ENCODE results near the gene PSMD9.
A peak's percentile ranks its signal among the peaks of the same experiment; 100 is the strongest.
"Not testable (repeated sequence)": the region's sequence is repeated elsewhere in the genome, so short reads cannot be mapped to it uniquely, and the experiment has no call there.

Gene PSMD9

GRCh38 chr12:121888478-121889273, at the start of gene PSMD9:
Gene PSMD9 (plus strand): TSS chr12:121888790. CDS start chr12:121888857, 67 bp downstream.
- peak; percentile 94 for DNase-seq

- DNase-seq, result peak; percentile 95 to 99
These were observed 49.2 kb upstream of the PSMD9 start for GRCh38 chr12:121839106-121839992.

GRCh38 chr12:121839993-121840761, 48.4 kb upstream of the PSMD9 start:
- no peak for DNase-seq

- no peak for DNase-seq
These were observed 45.2 kb upstream of the PSMD9 start for GRCh38 chr12:121843236-121843982.

GRCh38 chr12:121845701-121846100, 42.9 kb upstream of the PSMD9 start:
- DNase-seq, result peak in 1 of 2 donors; percentile 24

- no peak for DNase-seq
These were observed 39.4 kb upstream of the PSMD9 start for GRCh38 chr12:121849211-121849610.

- no peak for DNase-seq
These were observed 38.9 kb upstream of the PSMD9 start for GRCh38 chr12:121849665-121850064.

- DNase-seq, result not testable (repeated sequence)
These were observed 36.2 kb upstream of the PSMD9 start for GRCh38 chr12:121852392-121852791.

GRCh38 chr12:121857322-121858246, 31.0 kb upstream of the PSMD9 start:
- no peak for DNase-seq

GRCh38 chr12:121858318-121858661, 30.3 kb upstream of the PSMD9 start:
- DNase-seq, result no peak

GRCh38 chr12:121858662-121859572, 29.7 kb upstream of the PSMD9 start, which contains the start of gene HPD:
Gene HPD (minus strand): TSS chr12:121858859. CDS start chr12:121858823, 36 bp downstream.
- no peak for DNase-seq

- no peak for DNase-seq
These were observed 28.3 kb upstream of the PSMD9 start for GRCh38 chr12:121860257-121860656.

- DNase-seq, result not testable (repeated sequence)
These were observed 27.9 kb upstream of the PSMD9 start for GRCh38 chr12:121860699-121861098.

GRCh38 chr12:121861636-121862254, 26.8 kb upstream of the PSMD9 start:
- no peak for DNase-seq

- no peak for DNase-seq
These were observed 22.3 kb upstream of the PSMD9 start for GRCh38 chr12:121866331-121866730.

- DNase-seq, result not testable (repeated sequence)
These were observed 19.4 kb upstream of the PSMD9 start for GRCh38 chr12:121869229-121869628.

GRCh38 chr12:121871467-121871866, 17.1 kb upstream of the PSMD9 start:
- no peak for DNase-seq

- DNase-seq, result no peak
These were observed 15.9 kb upstream of the PSMD9 start for GRCh38 chr12:121872546-121873215.

GRCh38 chr12:121873216-121873569, 15.4 kb upstream of the PSMD9 start:
- DNase-seq, result no peak
